Right lobe of liver (tissue), 6 donors: ENCODE data around the gene PSMA7. TPM values are rescaled to one million over a fixed set of nuclear protein-coding genes. Genes with fewer than 3 reads are reported as not detected.
A peak's percentile ranks its signal among the peaks of the same experiment; 100 is the strongest.

Source experiments
- ATAC-seq, 4 donors: fragments of 200-7000 bp; cut with Tn5 transposase; one replicate each; pipeline ENCODE4 v1.9.1; 2020; ENCODE audit warnings: mild to moderate bottlenecking in 4 of 4, moderate library complexity in 4 of 4
- DNase-seq, 3 donors: peaks; one replicate each; pipeline ENCODE4 v3.0.0-alpha.2; 2020
- H3K27ac ChIP-seq, 3 donors: fragments of 200-600 bp; one replicate each; pipeline ENCODE4 v1.8.0; 2022
- H3K27me3 ChIP-seq, 2 donors: fragments of 200-600 bp; one replicate each; pipeline ENCODE4 v1.8.0; 2022
- H3K36me3 ChIP-seq, 4 donors: fragments of 200-600 bp; sonication (generic) in 1 of 4; one replicate each; pipeline versions ENCODE4 v1.5.1 to v1.8.0; 2017 to 2022; ENCODE audit warnings: control low read depth in 1 of 4
- H3K4me1 ChIP-seq, 4 donors: fragments of 200-600 bp; sonication (generic) in 1 of 4; one replicate each; pipeline versions ENCODE4 v1.5.1 to v1.8.0; 2017 to 2022; ENCODE audit warnings: control low read depth in 1 of 4
- H3K4me3 ChIP-seq, 3 donors: fragments of 200-600 bp; one replicate each; pipeline ENCODE4 v1.8.0; 2022
- H3K9me3 ChIP-seq, 4 donors: fragments of 200-600 bp; sonication (generic) in 1 of 4; one replicate each; pipeline versions ENCODE4 v1.5.1 to v1.8.0; 2017 to 2022; ENCODE audit warnings: control low read depth in 1 of 4
- POLR2A ChIP-seq: fragments of 450-650 bp; IDR thresholded peaks from one replicate; pipeline ENCODE4 v1.6.1; 2017; ENCODE audit warnings: antibody characterized with exemption, mild to moderate bottlenecking
- WGBS: methylation state at CpG from one replicate; pipeline ENCODE4 v1.1.6; 2018; ENCODE audit warnings: low coverage, low lambda C conversion rate; ENCODE audit not compliant: insufficient coverage; ENCODE audit errors: missing lambda C conversion rate; 5-methylcytosine and 5-hydroxymethylcytosine counted together
- intact Hi-C, 2 donors: fragments of 100-400 bp; cut with DNase I; formaldehyde crosslinking; loops; one replicate each; pipeline versions ENCODE4 v1.11.2 to v1.14.1; 2022
- total RNA-seq, 6 experiments: library from RNA; depleted of rRNA in 2 of 6; stranded (reverse); fragments of >200 nt in 2 of 6; fragmentation: NEBNext Ultra II Directional in 3 of 6; extraction: Animal tissue kit (Norgen Biotek cat#: 25700) in 3 of 6; gene quantifications; one replicate each; pipeline versions ENCODE4 v1.1.0 to v1.2.4, GENCODE V29; 2016 to 2023
- TF ChIP-seq, protein P1 (sequence below), 4 donors: fragments of 200-600 bp in 3 of 4; fragments of 450-650 bp in 1 of 4; IDR thresholded peaks; one replicate each; pipeline versions ENCODE4 v1.5.1 to v1.8.0; 2016 to 2022; ENCODE audit warnings: antibody characterized with exemption in 4 of 4, mild to moderate bottlenecking in 2 of 4
- donor health status: DM: no; HTN: yes; CAD: no.
- donor health status: DM: no; HTN: no; CAD: no.
- donor health status: DM: no; HTN: no; CAD: no.
- donor health status: DM: no; HTN: yes; CAD: no.
- donor health status: DM: no; HTN: yes; CAD: no.

Gene PSMA7
- total RNA-seq, 6 experiments from 2014 or later = 108 to 268 (median 116) TPM

DNA sequence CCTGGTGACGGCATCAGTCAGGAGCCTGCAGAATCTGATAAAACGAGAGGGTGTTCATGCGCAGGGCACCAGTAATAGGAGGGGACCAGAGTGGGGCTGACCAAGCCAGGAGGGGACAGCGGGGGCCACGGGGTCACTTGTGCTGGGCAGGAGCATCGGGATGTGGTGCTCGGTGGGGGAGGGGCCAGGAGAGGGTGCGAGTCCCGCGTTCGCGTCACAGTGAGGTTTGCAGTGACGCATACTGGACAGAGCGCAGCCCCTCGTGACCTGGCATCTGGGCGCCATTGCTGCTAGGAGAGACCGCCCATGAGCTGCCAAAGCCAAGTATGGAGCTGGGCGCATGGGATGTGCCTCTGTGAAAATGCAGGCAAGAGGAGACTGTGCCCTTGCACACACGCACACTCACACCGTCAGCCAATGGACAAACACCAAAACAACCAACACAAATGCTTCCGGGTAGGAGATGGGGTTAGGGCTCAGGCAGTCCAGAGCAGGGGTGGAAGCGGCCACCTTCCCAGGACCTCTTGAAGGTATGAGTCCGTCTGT is 25.8 kb upstream of the PSMA7 start:
- peak in 1 of 3 donors; percentile 32 for DNase-seq
- ATAC-seq = peak in 1 of 4 donors; percentile 6
- no peak for TF ChIP-seq POLR2A
- TF ChIP-seq, protein P1, sequence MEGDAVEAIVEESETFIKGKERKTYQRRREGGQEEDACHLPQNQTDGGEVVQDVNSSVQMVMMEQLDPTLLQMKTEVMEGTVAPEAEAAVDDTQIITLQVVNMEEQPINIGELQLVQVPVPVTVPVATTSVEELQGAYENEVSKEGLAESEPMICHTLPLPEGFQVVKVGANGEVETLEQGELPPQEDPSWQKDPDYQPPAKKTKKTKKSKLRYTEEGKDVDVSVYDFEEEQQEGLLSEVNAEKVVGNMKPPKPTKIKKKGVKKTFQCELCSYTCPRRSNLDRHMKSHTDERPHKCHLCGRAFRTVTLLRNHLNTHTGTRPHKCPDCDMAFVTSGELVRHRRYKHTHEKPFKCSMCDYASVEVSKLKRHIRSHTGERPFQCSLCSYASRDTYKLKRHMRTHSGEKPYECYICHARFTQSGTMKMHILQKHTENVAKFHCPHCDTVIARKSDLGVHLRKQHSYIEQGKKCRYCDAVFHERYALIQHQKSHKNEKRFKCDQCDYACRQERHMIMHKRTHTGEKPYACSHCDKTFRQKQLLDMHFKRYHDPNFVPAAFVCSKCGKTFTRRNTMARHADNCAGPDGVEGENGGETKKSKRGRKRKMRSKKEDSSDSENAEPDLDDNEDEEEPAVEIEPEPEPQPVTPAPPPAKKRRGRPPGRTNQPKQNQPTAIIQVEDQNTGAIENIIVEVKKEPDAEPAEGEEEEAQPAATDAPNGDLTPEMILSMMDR (IDR thresholded peaks at IDR 0.05) = no peak
- WGBS = 98% methylated on average over 9 of the region's 23 CpGs
- H3K36me3 ChIP-seq = peaks cover 0 to 51% (median 7%) of the 10 kb centered on the region in 4 donors
- H3K27ac ChIP-seq = no peak overlapping the region
- no peaks in the 10 kb centered on the region for H3K9me3 ChIP-seq
- intact Hi-C loops = no loop called here
- no peak overlapping the region for H3K4me3 ChIP-seq
- no peaks in the 10 kb centered on the region for H3K27me3 ChIP-seq
- no peaks in the 10 kb centered on the region for H3K4me1 ChIP-seq

- intact Hi-C loops = no loop called here
- WGBS = 90% methylated on average over 2 of the region's 4 CpGs
- no peak for ATAC-seq
- DNase-seq = no peak
- Histone ChIP-seq H3K4me1 (no peaks in the 10 kb centered on the region), H3K9me3 (no peaks in the 10 kb centered on the region), H3K36me3 (peaks cover 0 to 58% (median 11%) of the 10 kb centered on the region in 4 donors), H3K27ac (no peak overlapping the region), H3K27me3 (no peaks in the 10 kb centered on the region), H3K4me3 (no peak overlapping the region)
- TF ChIP-seq POLR2A = no peak
- TF ChIP-seq, protein P1 (IDR thresholded peaks at IDR 0.05) = no peak
Observed at GRCh38 chr20:62168061-62168460, 24.9 kb upstream of the PSMA7 start.

GRCh38 chr20:62167474-62167873 is 24.3 kb upstream of the PSMA7 start:
- Histone ChIP-seq H3K36me3 (peaks cover 0 to 59% (median 14%) of the 10 kb centered on the region in 4 donors), H3K4me1 (no peaks in the 10 kb centered on the region), H3K27me3 (no peaks in the 10 kb centered on the region), H3K27ac (no peak overlapping the region), H3K9me3 (no peaks in the 10 kb centered on the region), H3K4me3 (no peak overlapping the region)
- ATAC-seq (peak in 1 of 4 donors; percentile 18), DNase-seq (peak in 1 of 3 donors; percentile 42)
- intact Hi-C loops = no loop called here
- no peak for TF ChIP-seq POLR2A
- TF ChIP-seq, protein P1 (IDR thresholded peaks at IDR 0.05) = no peak
- 100% methylated on average over 1 of the region's 6 CpGs for whole genome bisulfite sequencing

DNA sequence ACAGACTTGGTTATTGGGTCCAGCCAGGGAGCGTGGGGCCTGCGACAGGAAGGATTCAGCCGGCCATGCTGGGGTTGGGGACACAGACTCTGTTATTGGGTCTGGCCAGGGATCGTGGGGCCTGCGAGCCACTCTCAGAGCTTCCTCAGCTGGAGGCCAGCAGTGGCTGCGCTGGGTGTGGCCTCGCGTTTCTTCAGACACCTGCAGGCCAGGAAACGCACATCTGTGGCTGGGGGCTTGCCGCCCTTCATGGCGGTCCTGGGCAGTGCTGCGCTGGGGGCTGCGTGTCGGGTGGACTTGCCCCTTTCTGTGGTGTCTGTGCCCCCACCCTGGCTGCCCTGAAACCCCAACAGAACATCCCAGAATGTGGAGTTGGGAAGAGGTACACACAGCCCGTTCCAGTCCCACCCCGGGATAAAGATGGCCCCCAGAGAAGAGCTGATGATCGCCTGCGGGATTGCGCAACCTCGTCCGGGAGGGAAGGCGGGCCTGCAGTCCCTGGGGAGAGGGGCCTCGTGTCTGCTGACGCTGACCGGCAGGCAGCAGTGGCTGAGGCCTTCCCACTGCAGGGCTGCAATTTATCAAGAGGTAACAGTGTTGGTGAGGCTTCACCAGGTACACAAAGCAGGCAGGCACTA is 22.7 kb upstream of the PSMA7 start:
- no peak for TF ChIP-seq POLR2A
- TF ChIP-seq, protein P1 (IDR thresholded peaks at IDR 0.05) = no peak

More for the DNA sequence above, 22.7 kb upstream of the PSMA7 start:
- DNase-seq (peak in 1 of 3 donors; percentile 53), ATAC-seq (no peak)
- no peak overlapping the region for H3K27ac ChIP-seq
- H3K36me3 ChIP-seq = peaks cover 0 to 68% (median 21%) of the 10 kb centered on the region in 4 donors
- intact Hi-C loops = no loop called here
- no peak overlapping the region for H3K4me3 ChIP-seq
- 95% methylated on average over 3 of the region's 25 CpGs for WGBS
- no peaks in the 10 kb centered on the region for H3K27me3 ChIP-seq
- no peaks in the 10 kb centered on the region for H3K9me3 ChIP-seq
- H3K4me1 ChIP-seq = no peaks in the 10 kb centered on the region
